ENCODE measurements around the gene CARD9. TPM values are rescaled to one million over a fixed set of nuclear protein-coding genes. Genes with fewer than 3 reads are reported as not detected.
"Not testable (repeated sequence)": the region's sequence is repeated elsewhere in the genome, so short reads cannot be mapped to it uniquely, and the experiment has no call there.

Gene CARD9
- total RNA-seq, 2 donors from 2014 or later = 0.86 to 1.9 TPM

DNA sequence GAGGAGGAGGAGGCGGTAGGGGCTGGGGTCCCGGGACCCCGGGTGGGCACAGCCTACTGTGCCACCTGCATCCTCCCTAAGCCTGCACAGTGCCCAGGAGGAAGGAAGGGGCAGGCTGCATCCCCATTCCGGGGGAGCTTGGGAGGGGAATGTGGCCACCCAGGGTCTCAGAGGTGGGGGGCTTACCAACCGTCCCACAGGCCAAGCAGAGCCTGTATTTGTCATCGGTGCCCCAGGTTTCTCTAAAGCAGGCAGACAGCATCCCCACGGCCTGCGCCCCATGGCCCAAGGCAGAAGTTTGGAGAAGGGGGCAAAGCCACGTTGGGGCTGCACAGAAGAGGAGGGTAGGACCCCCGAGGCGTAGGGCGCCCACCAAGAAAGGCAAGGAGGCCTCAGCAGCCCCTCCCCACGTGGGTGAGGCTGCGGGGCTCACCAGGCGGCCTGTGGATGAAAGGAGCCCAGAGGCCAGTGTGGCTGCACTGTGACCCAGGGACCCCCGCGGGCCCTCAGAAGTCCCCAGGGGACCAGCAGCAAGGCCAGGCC, 46.6 kb downstream of the CARD9 start:
- Mint-ChIP-seq H3K4me3 (peak overlapping the region; percentile 76), H3K27ac (no peak overlapping the region), H3K36me3 (ENCODE audit: low read depth) (no peaks in the 10 kb centered on the region), H3K4me1 (peaks cover 2% of the 10 kb centered on the region), H3K27me3 (no peaks in the 10 kb centered on the region)
- DNase-seq (no peak), ATAC-seq (no peak)
- H3K9me3 ChIP-seq (ENCODE audit: control insufficient read depth, low read length, poor library complexity, severe bottlenecking) = no peaks in the 10 kb centered on the region

- DNase-seq (no peak), ATAC-seq (no peak)
- Mint-ChIP-seq H3K4me3 (peak overlapping the region; percentile 76), H3K27me3 (no peaks in the 10 kb centered on the region), H3K27ac (no peak overlapping the region), H3K36me3 (ENCODE audit: low read depth) (no peaks in the 10 kb centered on the region), H3K4me1 (peaks cover 2% of the 10 kb centered on the region)
- no peaks in the 10 kb centered on the region for H3K9me3 ChIP-seq (ENCODE audit: control insufficient read depth, low read length, poor library complexity, severe bottlenecking)
Observed at GRCh38 chr9:136326061-136326760, 47.3 kb downstream of the CARD9 start.

GRCh38 chr9:136325358-136325757, 48.1 kb downstream of the CARD9 start:
- Mint-ChIP-seq H3K27ac (no peak overlapping the region), H3K4me3 (no peak overlapping the region), H3K36me3 (ENCODE audit: low read depth) (no peaks in the 10 kb centered on the region), H3K4me1 (peaks cover 2% of the 10 kb centered on the region), H3K27me3 (no peaks in the 10 kb centered on the region)
- no peaks in the 10 kb centered on the region for H3K9me3 ChIP-seq (ENCODE audit: control insufficient read depth, low read length, poor library complexity, severe bottlenecking)
- no peak for ATAC-seq
- DNase-seq = no peak

- no peak overlapping the region for H3K4me3 Mint-ChIP-seq
- peaks cover 2% of the 10 kb centered on the region for H3K4me1 Mint-ChIP-seq
- no peaks in the 10 kb centered on the region for H3K9me3 ChIP-seq (ENCODE audit: control insufficient read depth, low read length, poor library complexity, severe bottlenecking)
- no peaks in the 10 kb centered on the region for H3K36me3 Mint-ChIP-seq (ENCODE audit: low read depth)
- H3K27me3 Mint-ChIP-seq = no peaks in the 10 kb centered on the region
- no peak for DNase-seq
- ATAC-seq = no peak
- no peak overlapping the region for H3K27ac Mint-ChIP-seq
Observed at GRCh38 chr9:136324501-136325300, 48.8 kb downstream of the CARD9 start.

- no peaks in the 10 kb centered on the region for H3K9me3 ChIP-seq (ENCODE audit: control insufficient read depth, low read length, poor library complexity, severe bottlenecking)
- no peak overlapping the region for H3K4me3 Mint-ChIP-seq
- DNase-seq = no peak
- no peak for ATAC-seq
- no peak overlapping the region for H3K27ac Mint-ChIP-seq
- no peaks in the 10 kb centered on the region for H3K4me1 Mint-ChIP-seq
- H3K36me3 Mint-ChIP-seq (ENCODE audit: low read depth) = no peaks in the 10 kb centered on the region
- no peaks in the 10 kb centered on the region for H3K27me3 Mint-ChIP-seq
Observed at GRCh38 chr9:136323371-136323789, 50.1 kb downstream of the CARD9 start.

DNA sequence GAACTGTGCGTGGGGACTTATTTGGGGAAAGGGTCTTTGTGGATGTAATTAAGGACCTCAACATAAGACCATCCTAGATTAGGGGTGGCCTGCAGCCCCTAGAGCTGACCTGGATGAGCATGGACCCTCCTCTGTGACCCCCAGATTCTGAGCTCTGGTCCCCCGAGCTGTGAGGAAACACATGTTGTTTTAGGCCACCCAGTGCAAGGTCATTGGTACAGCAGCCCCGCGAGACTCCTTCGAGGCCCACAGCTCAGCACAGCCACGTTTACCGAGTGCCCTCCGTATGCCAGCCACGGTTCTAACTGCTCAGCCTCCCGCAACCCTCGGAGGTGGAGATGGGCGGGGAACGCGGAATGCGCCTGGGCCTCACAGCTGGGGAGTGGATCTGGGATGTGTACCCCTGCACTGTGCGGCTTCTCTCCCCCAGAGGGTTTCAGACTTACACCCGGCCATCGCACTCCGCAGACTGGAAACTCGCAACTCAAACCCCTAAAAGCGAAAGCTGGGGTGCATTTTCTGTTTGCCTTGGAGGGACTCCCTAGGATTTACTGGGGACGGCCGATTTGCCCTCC, 50.6 kb downstream of the CARD9 start:
- H3K9me3 ChIP-seq (ENCODE audit: control insufficient read depth, low read length, poor library complexity, severe bottlenecking) = no peaks in the 10 kb centered on the region
- DNase-seq = no peak
- Mint-ChIP-seq H3K36me3 (ENCODE audit: low read depth) (no peaks in the 10 kb centered on the region), H3K4me3 (no peak overlapping the region), H3K27me3 (no peaks in the 10 kb centered on the region), H3K27ac (no peak overlapping the region), H3K4me1 (no peaks in the 10 kb centered on the region)
- no peak for ATAC-seq

- Mint-ChIP-seq H3K27ac (no peak overlapping the region), H3K36me3 (ENCODE audit: low read depth) (no peaks in the 10 kb centered on the region), H3K27me3 (no peaks in the 10 kb centered on the region), H3K4me1 (no peaks in the 10 kb centered on the region), H3K4me3 (no peak overlapping the region)
- ATAC-seq (no peak), DNase-seq (no peak)
- H3K9me3 ChIP-seq (ENCODE audit: control insufficient read depth, low read length, poor library complexity, severe bottlenecking) = no peaks in the 10 kb centered on the region
Observed at GRCh38 chr9:136321561-136321960, 51.9 kb downstream of the CARD9 start.

- not testable (repeated sequence) for H3K27ac Mint-ChIP-seq; H3K9me3 ChIP-seq (ENCODE audit: control insufficient read depth, low read length, poor library complexity, severe bottlenecking); H3K4me1 Mint-ChIP-seq; H3K36me3 Mint-ChIP-seq (ENCODE audit: low read depth); H3K4me3 Mint-ChIP-seq; ATAC-seq; DNase-seq; H3K27me3 Mint-ChIP-seq
Observed at GRCh38 chr9:136320972-136321371, 52.5 kb downstream of the CARD9 start.

GRCh38 chr9:136319955-136320354, 53.5 kb downstream of the CARD9 start:
- not testable (repeated sequence) for H3K4me3 Mint-ChIP-seq; H3K27ac Mint-ChIP-seq; H3K36me3 Mint-ChIP-seq (ENCODE audit: low read depth)

GRCh38 chr9:136319244-136319643, 54.2 kb downstream of the CARD9 start:
- H3K9me3 ChIP-seq (ENCODE audit: control insufficient read depth, low read length, poor library complexity, severe bottlenecking); H3K27me3 Mint-ChIP-seq; DNase-seq; H3K4me1 Mint-ChIP-seq; H3K4me3 Mint-ChIP-seq; H3K36me3 Mint-ChIP-seq (ENCODE audit: low read depth); H3K27ac Mint-ChIP-seq; ATAC-seq: not testable (repeated sequence)

More at GRCh38 chr9:136319955-136320354, 53.5 kb downstream of the CARD9 start:
- H3K27me3 Mint-ChIP-seq; H3K9me3 ChIP-seq (ENCODE audit: control insufficient read depth, low read length, poor library complexity, severe bottlenecking); H3K4me1 Mint-ChIP-seq; DNase-seq; ATAC-seq: not testable (repeated sequence)

DNA sequence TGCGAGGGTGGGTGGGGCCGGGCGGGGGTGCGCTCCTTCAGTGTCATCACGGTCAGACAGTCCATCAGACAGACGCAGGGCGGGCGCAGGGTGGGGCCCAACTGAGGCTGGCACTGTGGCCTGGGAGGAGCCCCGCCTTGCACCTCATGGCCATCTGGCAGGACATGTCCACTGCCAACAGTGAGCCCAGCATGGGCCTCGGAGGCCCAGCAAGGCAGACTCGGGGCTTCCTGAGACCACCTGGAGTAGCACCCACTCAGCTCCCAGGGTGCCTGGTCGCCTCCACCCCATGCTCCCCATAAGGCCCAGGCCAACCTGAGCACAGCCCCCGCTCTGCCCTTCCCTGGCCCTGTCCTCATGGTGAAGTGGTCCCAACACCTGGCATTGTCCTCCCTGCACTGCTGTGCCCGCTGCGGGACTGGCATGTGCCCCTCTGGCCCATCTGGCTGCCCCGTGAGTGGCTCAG, 54.7 kb downstream of the CARD9 start:
- no peaks in the 10 kb centered on the region for H3K27me3 Mint-ChIP-seq
- H3K4me1 Mint-ChIP-seq = no peaks in the 10 kb centered on the region
- DNase-seq (no peak), ATAC-seq (no peak)
- no peak overlapping the region for H3K27ac Mint-ChIP-seq
- no peaks in the 10 kb centered on the region for H3K36me3 Mint-ChIP-seq (ENCODE audit: low read depth)
- no peaks in the 10 kb centered on the region for H3K9me3 ChIP-seq (ENCODE audit: control insufficient read depth, low read length, poor library complexity, severe bottlenecking)
- no peak overlapping the region for H3K4me3 Mint-ChIP-seq

DNA sequence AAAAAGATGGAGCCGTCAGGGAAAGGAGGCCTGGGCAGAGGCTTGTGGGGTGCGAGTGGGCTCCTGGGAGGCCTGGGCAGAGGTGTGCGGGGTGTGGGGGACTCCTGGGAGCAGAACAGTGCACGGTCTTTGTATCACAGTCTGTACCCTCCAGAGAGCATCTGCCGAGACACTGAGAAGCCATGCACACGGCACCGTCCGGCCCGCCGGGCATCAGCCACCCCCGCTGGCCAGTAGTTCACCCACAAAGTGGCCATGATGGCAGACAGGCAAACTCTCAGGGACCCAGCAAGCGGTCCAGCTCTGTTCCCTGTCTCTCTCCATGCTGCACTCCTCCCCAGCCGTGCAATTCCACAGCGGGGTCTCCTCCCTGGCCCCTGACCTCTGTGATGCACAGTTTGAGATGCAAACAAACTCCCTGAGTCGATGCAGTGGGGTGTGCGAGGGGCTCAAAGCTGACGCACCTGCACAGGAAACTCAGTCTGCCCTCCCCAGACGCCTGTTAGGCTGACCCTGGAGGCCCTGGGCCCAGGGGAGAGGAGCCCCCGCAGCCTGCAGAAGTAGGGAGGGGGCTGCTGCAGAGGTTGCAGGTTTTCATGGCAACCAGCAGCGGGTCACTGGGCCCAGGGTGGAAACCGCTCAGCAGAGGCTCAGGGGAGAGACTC, 55.2 kb downstream of the CARD9 start:
- H3K4me1 Mint-ChIP-seq = no peaks in the 10 kb centered on the region
- H3K36me3 Mint-ChIP-seq (ENCODE audit: low read depth) = no peaks in the 10 kb centered on the region
- DNase-seq (no peak), ATAC-seq (no peak)
- no peaks in the 10 kb centered on the region for H3K9me3 ChIP-seq (ENCODE audit: control insufficient read depth, low read length, poor library complexity, severe bottlenecking)
- H3K27me3 Mint-ChIP-seq = no peaks in the 10 kb centered on the region
- H3K27ac Mint-ChIP-seq = no peak overlapping the region
- H3K4me3 Mint-ChIP-seq = no peak overlapping the region

DNA sequence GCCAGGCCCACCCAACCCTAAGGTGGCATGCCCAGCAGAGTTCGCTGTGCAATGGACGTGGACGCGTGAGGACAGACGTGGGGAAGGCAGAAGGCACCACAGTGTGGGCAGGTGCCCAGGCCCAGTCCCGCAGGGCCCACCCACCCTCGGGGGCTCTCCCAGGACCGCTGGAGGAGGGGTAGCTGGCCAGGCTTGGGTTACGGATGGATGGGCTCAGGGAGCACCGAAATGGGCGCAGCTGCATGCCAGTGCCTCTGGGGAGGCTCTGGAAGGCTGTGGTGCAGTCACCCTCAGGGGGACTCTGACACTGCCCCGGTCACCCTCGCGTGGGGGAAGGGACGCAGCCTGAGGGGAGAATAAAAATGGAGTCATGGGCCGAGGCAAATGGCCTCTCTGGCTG, 55.8 kb downstream of the CARD9 start:
- Mint-ChIP-seq H3K4me3 (no peak overlapping the region), H3K36me3 (ENCODE audit: low read depth) (no peaks in the 10 kb centered on the region), H3K27me3 (no peaks in the 10 kb centered on the region), H3K27ac (no peak overlapping the region), H3K4me1 (no peaks in the 10 kb centered on the region)
- no peak for ATAC-seq
- H3K9me3 ChIP-seq (ENCODE audit: control insufficient read depth, low read length, poor library complexity, severe bottlenecking) = no peaks in the 10 kb centered on the region
- DNase-seq = no peak

All from T-helper 17 cell (primary cell).